ENCODE data around the gene ZCRB1.

DNA sequence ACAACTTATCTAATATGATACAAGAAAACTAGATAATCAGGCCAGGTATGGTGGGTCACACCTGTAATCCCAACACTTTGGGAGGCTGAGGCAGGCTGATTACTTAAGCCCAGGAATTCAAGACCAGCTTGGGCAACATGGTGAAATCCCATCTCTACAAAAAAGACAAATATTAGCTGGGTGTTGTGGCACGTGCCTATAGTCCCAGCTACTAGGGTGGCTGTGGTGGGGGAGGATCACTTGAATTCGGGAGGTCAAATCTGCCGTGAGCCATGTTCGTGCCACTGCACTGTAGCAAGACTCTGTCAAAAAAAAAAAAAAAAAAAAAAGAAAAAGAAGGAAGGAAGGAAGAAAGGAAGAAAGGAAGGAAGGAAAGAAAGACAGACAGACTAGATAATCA lies 27.0 kb downstream of the ZCRB1 start:
- TF ChIP-seq POLR2A (IDR thresholded peaks at IDR 0.05; ENCODE audit: borderline replicate concordance, extremely low read depth, insufficient read depth, insufficient read length) = no peak
- no peak for TF ChIP-seq CTCF (IDR thresholded peaks at IDR 0.05 in 2 of 3, conservative IDR thresholded peaks at IDR 0.05 in 1 of 3; ENCODE audit: borderline replicate concordance in 1 of 3, insufficient read depth in 1 of 3, low read depth in 2 of 3, low read length in 2 of 3)
- TF ChIP-seq, protein P1, sequence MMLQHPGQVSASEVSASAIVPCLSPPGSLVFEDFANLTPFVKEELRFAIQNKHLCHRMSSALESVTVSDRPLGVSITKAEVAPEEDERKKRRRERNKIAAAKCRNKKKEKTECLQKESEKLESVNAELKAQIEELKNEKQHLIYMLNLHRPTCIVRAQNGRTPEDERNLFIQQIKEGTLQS (IDR thresholded peaks at IDR 0.05) = no peak
- no peak for TF ChIP-seq ELF1 (IDR thresholded peaks at IDR 0.05; ENCODE audit: borderline replicate concordance, low read depth)
- no peak for TF ChIP-seq POLR2AphosphoS5 (IDR thresholded peaks at IDR 0.05; ENCODE audit: low read depth, low read length)
- TF ChIP-seq EZH2 (IDR thresholded peaks at IDR 0.05) = no peak
- no peak for TF ChIP-seq REST (IDR thresholded peaks at IDR 0.05; ENCODE audit: low read depth)
- TF ChIP-seq, protein P2, sequence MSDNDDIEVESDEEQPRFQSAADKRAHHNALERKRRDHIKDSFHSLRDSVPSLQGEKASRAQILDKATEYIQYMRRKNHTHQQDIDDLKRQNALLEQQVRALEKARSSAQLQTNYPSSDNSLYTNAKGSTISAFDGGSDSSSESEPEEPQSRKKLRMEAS (IDR thresholded peaks at IDR 0.05) = no peak
- no peak for TF ChIP-seq ZNF274 (IDR thresholded peaks at IDR 0.05; ENCODE audit: low read depth, low read length)
- TF ChIP-seq, protein P3, sequence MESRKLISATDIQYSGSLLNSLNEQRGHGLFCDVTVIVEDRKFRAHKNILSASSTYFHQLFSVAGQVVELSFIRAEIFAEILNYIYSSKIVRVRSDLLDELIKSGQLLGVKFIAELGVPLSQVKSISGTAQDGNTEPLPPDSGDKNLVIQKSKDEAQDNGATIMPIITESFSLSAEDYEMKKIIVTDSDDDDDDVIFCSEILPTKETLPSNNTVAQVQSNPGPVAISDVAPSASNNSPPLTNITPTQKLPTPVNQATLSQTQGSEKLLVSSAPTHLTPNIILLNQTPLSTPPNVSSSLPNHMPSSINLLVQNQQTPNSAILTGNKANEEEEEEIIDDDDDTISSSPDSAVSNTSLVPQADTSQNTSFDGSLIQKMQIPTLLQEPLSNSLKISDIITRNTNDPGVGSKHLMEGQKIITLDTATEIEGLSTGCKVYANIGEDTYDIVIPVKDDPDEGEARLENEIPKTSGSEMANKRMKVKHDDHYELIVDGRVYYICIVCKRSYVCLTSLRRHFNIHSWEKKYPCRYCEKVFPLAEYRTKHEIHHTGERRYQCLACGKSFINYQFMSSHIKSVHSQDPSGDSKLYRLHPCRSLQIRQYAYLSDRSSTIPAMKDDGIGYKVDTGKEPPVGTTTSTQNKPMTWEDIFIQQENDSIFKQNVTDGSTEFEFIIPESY (IDR thresholded peaks at IDR 0.05; ENCODE audit: extremely low read depth, insufficient replicate concordance, low read length) = no peak
- TF ChIP-seq EZH2phosphoT487 (IDR thresholded peaks at IDR 0.05; ENCODE audit: borderline replicate concordance) = no peak
- no peak for TF ChIP-seq TCF7L2 (IDR thresholded peaks at IDR 0.05; ENCODE audit: borderline replicate concordance, extremely low read depth, insufficient read depth, insufficient read length)
- no peak for TF ChIP-seq ZFX (IDR thresholded peaks at IDR 0.05)
